SK-N-SH (cell line): ENCODE results near the gene EWSR1.

ENCODE experiments used
- CHD2 ChIP-seq: fragments of 150-350 bp; IDR thresholded peaks from 2 replicates; pipeline ENCODE4 v1.6.1; 2018; ENCODE audit warnings: low read length; ENCODE audit not compliant: partially characterized antibody
- EP300 ChIP-seq, 2 experiments: IDR thresholded peaks; 2 replicates each; pipeline versions ENCODE4 v1.4.0 to v1.6.1; 2012; ENCODE audit warnings: borderline replicate concordance in 1 of 2, low read depth in 1 of 2, low read length in 1 of 2
- EZH2phosphoT487 ChIP-seq: fragments of 200-600 bp; sonication (generic); IDR thresholded peaks from 2 replicates; pipeline ENCODE4 v1.6.1; 2017; ENCODE audit warnings: low read depth, mixed run types, mild to moderate bottlenecking, antibody characterized with exemption, moderate library complexity, borderline replicate concordance
- FOXJ3 ChIP-seq: sonication (generic); formaldehyde crosslinking; IDR thresholded peaks from 2 replicates; pipeline ENCODE4 v1.5.1; 2020; ENCODE audit warnings: mild to moderate bottlenecking, missing genetic modification reagents
- GATA2 ChIP-seq: sonication (generic); formaldehyde crosslinking; IDR thresholded peaks from 2 replicates; pipeline ENCODE4 v1.5.0; 2020; ENCODE audit warnings: mild to moderate bottlenecking, missing genetic modification reagents
- NRF1 ChIP-seq: IDR thresholded peaks from 2 replicates; pipeline ENCODE4 v1.6.1; 2012; ENCODE audit warnings: low read depth, mild to moderate bottlenecking, low read length
- POLR2AphosphoS5 ChIP-seq: IDR thresholded peaks from 2 replicates; pipeline ENCODE4 v1.6.1; 2012; ENCODE audit warnings: low read depth, low read length
- RFX5 ChIP-seq: IDR thresholded peaks from 2 replicates; pipeline ENCODE4 v1.6.1; 2012; ENCODE audit warnings: mild to moderate bottlenecking, improper control_type of control experiment, low read length
- RXRA ChIP-seq: IDR thresholded peaks from 2 replicates; pipeline ENCODE4 v1.4.0; 2012; ENCODE audit warnings: low read depth, mild to moderate bottlenecking, borderline replicate concordance
- SMC3 ChIP-seq: IDR thresholded peaks from 2 replicates; pipeline ENCODE4 v1.6.1; 2012; ENCODE audit warnings: low read depth, low read length, improper control_type of control experiment
- TAF1 ChIP-seq: IDR thresholded peaks from 2 replicates; pipeline ENCODE4 v1.6.1; 2012; ENCODE audit warnings: low read depth, mild to moderate bottlenecking, low read length, moderate library complexity, borderline replicate concordance
- TEAD4 ChIP-seq: IDR thresholded peaks from 2 replicates; pipeline ENCODE4 v1.4.0; 2012; ENCODE audit warnings: mild to moderate bottlenecking, borderline replicate concordance; ENCODE audit not compliant: insufficient read depth
- TF ChIP-seq, protein P1 (sequence below): fragments of 200-600 bp; sonication (generic); IDR thresholded peaks from 2 replicates; pipeline ENCODE4 v1.6.1; 2017; ENCODE audit warnings: antibody characterized with exemption, mild to moderate bottlenecking, moderate library complexity

DNA sequence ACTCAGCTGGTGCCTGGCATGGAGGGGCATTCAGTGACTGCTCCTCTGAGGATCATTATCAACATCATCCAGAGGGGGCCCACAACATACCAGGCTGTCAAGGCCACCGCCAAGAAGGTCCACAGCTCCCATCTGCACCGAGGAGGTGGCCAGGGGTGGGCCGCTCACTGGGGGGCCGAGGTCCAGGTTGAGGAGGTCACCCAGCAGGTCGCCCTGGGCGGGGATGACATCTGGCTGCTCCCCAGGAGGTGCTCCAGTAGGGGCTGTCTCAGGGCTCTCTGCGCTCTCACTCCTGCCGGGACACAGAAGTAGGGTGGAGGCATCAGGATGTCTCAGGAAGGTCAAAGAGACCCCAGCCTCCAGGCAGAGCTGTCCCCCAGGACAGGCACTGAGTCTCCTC lies 72.5 kb downstream of the EWSR1 start:
- TF ChIP-seq RXRA (no peak), EP300 (IDR thresholded peaks at IDR 0.05; ENCODE audit: borderline replicate concordance in 1 of 2, low read depth in 1 of 2, low read length in 1 of 2) (no peak), CHD2 (no peak), RFX5 (no peak), FOXJ3 (CRISPR knock-in tag) (no peak), SMC3 (no peak), POLR2AphosphoS5 (no peak), NRF1 (no peak), EZH2phosphoT487 (no peak), TEAD4 (no peak), TAF1 (no peak), GATA2 (CRISPR knock-in tag) (no peak)
- TF ChIP-seq, protein P1, sequence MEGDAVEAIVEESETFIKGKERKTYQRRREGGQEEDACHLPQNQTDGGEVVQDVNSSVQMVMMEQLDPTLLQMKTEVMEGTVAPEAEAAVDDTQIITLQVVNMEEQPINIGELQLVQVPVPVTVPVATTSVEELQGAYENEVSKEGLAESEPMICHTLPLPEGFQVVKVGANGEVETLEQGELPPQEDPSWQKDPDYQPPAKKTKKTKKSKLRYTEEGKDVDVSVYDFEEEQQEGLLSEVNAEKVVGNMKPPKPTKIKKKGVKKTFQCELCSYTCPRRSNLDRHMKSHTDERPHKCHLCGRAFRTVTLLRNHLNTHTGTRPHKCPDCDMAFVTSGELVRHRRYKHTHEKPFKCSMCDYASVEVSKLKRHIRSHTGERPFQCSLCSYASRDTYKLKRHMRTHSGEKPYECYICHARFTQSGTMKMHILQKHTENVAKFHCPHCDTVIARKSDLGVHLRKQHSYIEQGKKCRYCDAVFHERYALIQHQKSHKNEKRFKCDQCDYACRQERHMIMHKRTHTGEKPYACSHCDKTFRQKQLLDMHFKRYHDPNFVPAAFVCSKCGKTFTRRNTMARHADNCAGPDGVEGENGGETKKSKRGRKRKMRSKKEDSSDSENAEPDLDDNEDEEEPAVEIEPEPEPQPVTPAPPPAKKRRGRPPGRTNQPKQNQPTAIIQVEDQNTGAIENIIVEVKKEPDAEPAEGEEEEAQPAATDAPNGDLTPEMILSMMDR = no peak
